Prostate gland (tissue), 2 donors: ENCODE data around the gene DHX30. TPM values are rescaled to one million over a fixed set of nuclear protein-coding genes. Genes with fewer than 3 reads are reported as not detected.
A peak's percentile ranks its signal among the peaks of the same experiment; 100 is the strongest.

Source experiments
- DNase-seq: peaks from one replicate; pipeline ENCODE4 v3.0.0-alpha.2; 2019; ENCODE audit warnings: low spot score
- H3K27ac ChIP-seq, 2 donors: fragments of 200-600 bp; sonication (generic); 2 replicates each; pipeline ENCODE4 v1.5.1; 2017 to 2019
- H3K27me3 ChIP-seq: fragments of 200-600 bp; sonication (generic); replicated peaks from 2 replicates; pipeline ENCODE4 v1.5.1; 2019; ENCODE audit not compliant: insufficient read depth
- H3K36me3 ChIP-seq, 2 donors: fragments of 200-600 bp; sonication (generic); 1 replicate in 1 of 2; 2 replicates in 1 of 2; pipeline versions ENCODE4 v1.5.1 to v1.8.1; 2017 to 2019
- H3K4me1 ChIP-seq: fragments of 200-600 bp; sonication (generic); replicated peaks from 2 replicates; pipeline ENCODE4 v1.5.1; 2019
- H3K4me3 ChIP-seq, 2 donors: fragments of 200-600 bp; sonication (generic); 2 replicates each; pipeline ENCODE4 v1.5.1; 2017 to 2019
- H3K9me3 ChIP-seq: fragments of 200-600 bp; sonication (generic); 2 replicates; pipeline ENCODE4 v1.5.1; 2017
- CTCF ChIP-seq, 4 experiments: fragments of 200-600 bp in 2 of 4; fragments of 450-650 bp in 2 of 4; sonication (generic) in 2 of 4; IDR thresholded peaks; 1 replicate in 3 of 4; 2 replicates in 1 of 4; pipeline ENCODE4 v1.5.1; 2016 to 2019; ENCODE audit warnings: antibody characterized with exemption in 4 of 4, mild to moderate bottlenecking in 2 of 4, moderate library complexity in 2 of 4
- POLR2A ChIP-seq: fragments of 450-650 bp; IDR thresholded peaks from one replicate; pipeline ENCODE4 v1.6.1; 2016; ENCODE audit warnings: antibody characterized with exemption, mild to moderate bottlenecking
- POLR2AphosphoS5 ChIP-seq: sonication (generic); formaldehyde crosslinking; IDR thresholded peaks from one replicate; pipeline ENCODE4 v1.6.1; 2017; ENCODE audit warnings: antibody characterized with exemption
- WGBS: methylation state at CpG from one replicate; pipeline ENCODE4 v1.1.5; 2018; 5-methylcytosine and 5-hydroxymethylcytosine counted together
- intact Hi-C: fragments of 100-400 bp; cut with DNase I; formaldehyde crosslinking; loops from one replicate; pipeline ENCODE4 v1.14.2; 2022
- total RNA-seq, 2 donors: library from RNA; depleted of rRNA; stranded (reverse); fragments of >200 nt; gene quantifications; one replicate each; pipeline ENCODE4 v1.1.0, GENCODE V29; 2016

DHX30 gene
- total RNA-seq, 2 donors from 2014 or later: 72.9 to 107 TPM

GRCh38 chr3:47781685-47782445 lies 21.1 kb upstream of the DHX30 start, which contains the start of gene SMARCC1:
Gene SMARCC1 (minus strand): TSS chr3:47781893. CDS start chr3:47781797, 96 bp downstream.
- TF ChIP-seq POLR2AphosphoS5 (peak; percentile 97), CTCF (IDR thresholded peaks at IDR 0.05) (peak in 2 of 4 experiments; percentile 37 to 59), POLR2A (peak; percentile 91)
- peak; percentile 96 for DNase-seq
- intact Hi-C loops: loop anchor here (10.0 kb wide), 1 partner anchor 367 kb away; no protein-coding TSS in a partner anchor
- no peaks in the 10 kb centered on the region for H3K4me1 ChIP-seq
- no peaks in the 10 kb centered on the region for H3K36me3 ChIP-seq
- H3K27ac ChIP-seq: peak within 1 kb of the TSS; percentile 97 to 99
- H3K9me3 ChIP-seq: no peaks in the 10 kb centered on the region
- under 1% methylated on average over 79 of the region's 79 CpGs for WGBS
- no peaks in the 10 kb centered on the region for H3K27me3 ChIP-seq
- H3K4me3 ChIP-seq: peak within 1 kb of the TSS; percentile 99 to 100

- 63% methylated on average over 23 of the region's 23 CpGs for WGBS
- peak overlapping the region; percentile 99 to 100 for H3K4me3 ChIP-seq
- H3K36me3 ChIP-seq: no peaks in the 10 kb centered on the region
- H3K27ac ChIP-seq: peak overlapping the region; percentile 97 to 99
- intact Hi-C loops: loop anchor here (10.0 kb wide), 1 partner anchor 368 kb away; no protein-coding TSS in a partner anchor
- DNase-seq: no peak
- no peaks in the 10 kb centered on the region for H3K27me3 ChIP-seq
- no peaks in the 10 kb centered on the region for H3K9me3 ChIP-seq
- no peak for TF ChIP-seq POLR2AphosphoS5
- TF ChIP-seq CTCF (IDR thresholded peaks at IDR 0.05): no peak
- no peaks in the 10 kb centered on the region for H3K4me1 ChIP-seq
Observed at GRCh38 chr3:47782446-47783308, 20.3 kb upstream of the DHX30 start.

- H3K9me3 ChIP-seq: no peaks in the 10 kb centered on the region
- DNase-seq: no peak
- no peak for TF ChIP-seq CTCF (IDR thresholded peaks at IDR 0.05)
- TF ChIP-seq POLR2AphosphoS5: no peak
- TF ChIP-seq POLR2A: no peak
- no peaks in the 10 kb centered on the region for H3K36me3 ChIP-seq
- no peaks in the 10 kb centered on the region for H3K4me1 ChIP-seq
- H3K27me3 ChIP-seq: no peaks in the 10 kb centered on the region
- intact Hi-C loops: loop anchor here (10.0 kb wide), 1 partner anchor 369 kb away; no protein-coding TSS in a partner anchor
- no peak overlapping the region for H3K27ac ChIP-seq
- no peak overlapping the region for H3K4me3 ChIP-seq
Observed at GRCh38 chr3:47783673-47784072, 19.3 kb upstream of the DHX30 start.

GRCh38 chr3:47791193-47791855 lies 11.6 kb upstream of the DHX30 start:
- H3K4me1 ChIP-seq: no peaks in the 10 kb centered on the region
- no peaks in the 10 kb centered on the region for H3K36me3 ChIP-seq
- 89% methylated on average over 16 of the region's 16 CpGs for WGBS
- H3K27ac ChIP-seq: no peak overlapping the region
- no peak for TF ChIP-seq POLR2AphosphoS5
- no peak for TF ChIP-seq POLR2A
- no peak for TF ChIP-seq CTCF (IDR thresholded peaks at IDR 0.05)
- H3K9me3 ChIP-seq: no peaks in the 10 kb centered on the region
- DNase-seq: no peak
- no peaks in the 10 kb centered on the region for H3K27me3 ChIP-seq
- intact Hi-C loops: no loop called here
- no peak overlapping the region for H3K4me3 ChIP-seq
